GM21515 (cell line): ENCODE measurements around the gene CHRM5.

Source experiments
- ATAC-seq: cut with Tn5 transposase; IDR thresholded peaks from one replicate; pipeline ENCODE4 v1.9.1; 2021; ENCODE audit not compliant: unreplicated experiment

Gene CHRM5

GRCh38 chr15:34084086-34084485 lies 115.8 kb downstream of the CHRM5 start:
- no peak for ATAC-seq

- no peak for ATAC-seq
Observed at GRCh38 chr15:34085746-34086145, 117.4 kb downstream of the CHRM5 start.

- ATAC-seq: no peak
Observed at GRCh38 chr15:34099914-34100313, 131.6 kb downstream of the CHRM5 start.

- ATAC-seq: peak; percentile 96
Observed at GRCh38 chr15:34101366-34102174, 133.3 kb downstream of the CHRM5 start, which contains the start of the genes EMC7 and PGBD4. Gene EMC7, minus strand, starts transcription at chr15:34101862. Its CDS starts 23 bp downstream, at chr15:34101839. Gene PGBD4, plus strand, starts transcription at chr15:34102083. Its CDS starts 449 bp downstream, at chr15:34102532.

GRCh38 chr15:34102175-34102925 lies 134.1 kb downstream of the CHRM5 start:
- ATAC-seq: no peak

- no peak for ATAC-seq
Observed at GRCh38 chr15:34106423-34106822, 138.1 kb downstream of the CHRM5 start.

- ATAC-seq: no peak
Observed at GRCh38 chr15:34107315-34107714, 139.0 kb downstream of the CHRM5 start.

GRCh38 chr15:34109797-34110663 lies 141.7 kb downstream of the CHRM5 start:
- no peak for ATAC-seq

- ATAC-seq: no peak
Observed at GRCh38 chr15:34111488-34111887, 143.2 kb downstream of the CHRM5 start.

GRCh38 chr15:34114215-34114614 lies 145.9 kb downstream of the CHRM5 start:
- no peak for ATAC-seq

GRCh38 chr15:34114739-34115138 lies 146.4 kb downstream of the CHRM5 start:
- ATAC-seq: no peak

GRCh38 chr15:34116620-34117019 lies 148.3 kb downstream of the CHRM5 start:
- no peak for ATAC-seq
